ENCODE results near the gene NCOA6. TPM values are rescaled to one million over a fixed set of nuclear protein-coding genes. Genes with fewer than 3 reads are reported as not detected.

The NCOA6 gene
- total RNA-seq, 1 donor from 2014 or later: 29.1 TPM

- intact Hi-C loops (cut with micrococcal nuclease): loop anchor here (10.0 kb wide), 2 partner anchors 572 to 708 kb away; partner anchors contain the start of genes MMP24OS and RALY
- no peak overlapping the region for H3K27ac Mint-ChIP-seq
- no peaks in the 10 kb centered on the region for H3K36me3 Mint-ChIP-seq (ENCODE audit: low read depth)
- H3K4me1 Mint-ChIP-seq (ENCODE audit: low read depth): peaks cover 43% of the 10 kb centered on the region
- DNase-seq (ENCODE audit: low spot score): no peak
- no peaks in the 10 kb centered on the region for H3K9me3 Mint-ChIP-seq
- H3K27me3 Mint-ChIP-seq (ENCODE audit: insufficient read depth): peaks cover 20% of the 10 kb centered on the region
- peak overlapping the region; percentile 94 for H3K4me3 Mint-ChIP-seq
These were observed 122.4 kb downstream of the NCOA6 start for GRCh38 chr20:34703061-34703423.

GRCh38 chr20:34701405-34702085, 123.9 kb downstream of the NCOA6 start:
- no peaks in the 10 kb centered on the region for H3K36me3 Mint-ChIP-seq (ENCODE audit: low read depth)
- H3K27ac Mint-ChIP-seq: no peak overlapping the region
- H3K4me1 Mint-ChIP-seq (ENCODE audit: low read depth): peaks cover 34% of the 10 kb centered on the region
- no peak for DNase-seq (ENCODE audit: low spot score)
- intact Hi-C loops (cut with micrococcal nuclease): loop anchor here (10.0 kb wide), 2 partner anchors 573 to 707 kb away; partner anchors contain the start of genes MMP24OS and RALY
- H3K27me3 Mint-ChIP-seq (ENCODE audit: insufficient read depth): peaks cover 20% of the 10 kb centered on the region
- no peaks in the 10 kb centered on the region for H3K9me3 Mint-ChIP-seq
- peak overlapping the region; percentile 22 for H3K4me3 Mint-ChIP-seq

GRCh38 chr20:34693414-34693813, 132.0 kb downstream of the NCOA6 start:
- intact Hi-C loops (cut with micrococcal nuclease): no loop called here
- no peak overlapping the region for H3K4me3 Mint-ChIP-seq
- H3K27me3 Mint-ChIP-seq (ENCODE audit: insufficient read depth): peaks cover 12% of the 10 kb centered on the region
- H3K36me3 Mint-ChIP-seq (ENCODE audit: low read depth): no peaks in the 10 kb centered on the region
- no peaks in the 10 kb centered on the region for H3K4me1 Mint-ChIP-seq (ENCODE audit: low read depth)
- no peak for DNase-seq (ENCODE audit: low spot score)
- no peak overlapping the region for H3K27ac Mint-ChIP-seq
- no peaks in the 10 kb centered on the region for H3K9me3 Mint-ChIP-seq

- no peak for DNase-seq (ENCODE audit: low spot score)
- Mint-ChIP-seq H3K36me3 (ENCODE audit: low read depth) (no peaks in the 10 kb centered on the region), H3K4me3 (no peak overlapping the region), H3K27ac (no peak overlapping the region), H3K9me3 (no peaks in the 10 kb centered on the region), H3K27me3 (ENCODE audit: insufficient read depth) (peaks cover 12% of the 10 kb centered on the region), H3K4me1 (ENCODE audit: low read depth) (no peaks in the 10 kb centered on the region)
- intact Hi-C loops (cut with micrococcal nuclease): no loop called here
These were observed 133.6 kb downstream of the NCOA6 start for GRCh38 chr20:34691838-34692237.

- no peak for DNase-seq (ENCODE audit: low spot score)
- Mint-ChIP-seq H3K4me1 (ENCODE audit: low read depth) (no peaks in the 10 kb centered on the region), H3K27me3 (ENCODE audit: insufficient read depth) (peaks cover 5% of the 10 kb centered on the region), H3K9me3 (no peaks in the 10 kb centered on the region), H3K27ac (no peak overlapping the region), H3K36me3 (ENCODE audit: low read depth) (no peaks in the 10 kb centered on the region), H3K4me3 (no peak overlapping the region)
- intact Hi-C loops (cut with micrococcal nuclease): no loop called here
These were observed 136.0 kb downstream of the NCOA6 start for GRCh38 chr20:34689486-34689885.

GRCh38 chr20:34683667-34684066, 141.8 kb downstream of the NCOA6 start:
- Mint-ChIP-seq H3K36me3 (ENCODE audit: low read depth) (no peaks in the 10 kb centered on the region), H3K27me3 (ENCODE audit: insufficient read depth) (no peaks in the 10 kb centered on the region), H3K4me3 (no peak overlapping the region), H3K9me3 (no peaks in the 10 kb centered on the region), H3K4me1 (ENCODE audit: low read depth) (peaks cover 8% of the 10 kb centered on the region), H3K27ac (no peak overlapping the region)
- intact Hi-C loops (cut with micrococcal nuclease): no loop called here
- no peak for DNase-seq (ENCODE audit: low spot score)

- Mint-ChIP-seq H3K27ac (no peak overlapping the region), H3K9me3 (no peaks in the 10 kb centered on the region), H3K27me3 (ENCODE audit: insufficient read depth) (no peaks in the 10 kb centered on the region), H3K4me1 (ENCODE audit: low read depth) (peaks cover 21% of the 10 kb centered on the region), H3K4me3 (no peak overlapping the region), H3K36me3 (ENCODE audit: low read depth) (no peaks in the 10 kb centered on the region)
- DNase-seq (ENCODE audit: low spot score): no peak
- intact Hi-C loops (cut with micrococcal nuclease): no loop called here
These were observed 144.8 kb downstream of the NCOA6 start for GRCh38 chr20:34680586-34681175.

GRCh38 chr20:34676642-34677373, 148.6 kb downstream of the NCOA6 start, which contains the start of gene PIGU:
Gene PIGU, minus strand, starts transcription at chr20:34677092. Its CDS starts 7 bp downstream, at chr20:34677085.
- peak; percentile 97 for DNase-seq (ENCODE audit: low spot score)
- Mint-ChIP-seq H3K27me3 (ENCODE audit: insufficient read depth) (no peaks in the 10 kb centered on the region), H3K4me3 (peak within 1 kb of the TSS; percentile 97), H3K4me1 (ENCODE audit: low read depth) (peaks cover 27% of the 10 kb centered on the region), H3K27ac (peak within 1 kb of the TSS; percentile 97), H3K36me3 (ENCODE audit: low read depth) (peaks cover 2% of the 10 kb centered on the region), H3K9me3 (no peaks in the 10 kb centered on the region)
- intact Hi-C loops (cut with micrococcal nuclease): loop anchor here (1.0 to 5.0 kb wide), 11 partner anchors 27 to 565 kb away; partner anchors contain the start of genes ACSS2, AHCY, DYNLRB1 and EIF2S2

GRCh38 chr20:34675993-34676641, 149.3 kb downstream of the NCOA6 start:
- Mint-ChIP-seq H3K4me3 (peak overlapping the region; percentile 97), H3K9me3 (no peaks in the 10 kb centered on the region), H3K36me3 (ENCODE audit: low read depth) (peaks cover 2% of the 10 kb centered on the region), H3K27me3 (ENCODE audit: insufficient read depth) (no peaks in the 10 kb centered on the region), H3K27ac (peak overlapping the region; percentile 97), H3K4me1 (ENCODE audit: low read depth) (peaks cover 27% of the 10 kb centered on the region)
- intact Hi-C loops (cut with micrococcal nuclease): loop anchor here (1.0 to 5.0 kb wide), 2 partner anchors 160 to 281 kb away; partner anchors contain the start of genes DYNLRB1, GSS and MYH7B
- DNase-seq (ENCODE audit: low spot score): no peak

- no peak for DNase-seq (ENCODE audit: low spot score)
- intact Hi-C loops (cut with micrococcal nuclease): loop anchor here (5.0 kb wide), 1 partner anchor 282 kb away; the partner anchor contains the start of genes GSS and MYH7B
- H3K4me1 Mint-ChIP-seq (ENCODE audit: low read depth): peaks cover 23% of the 10 kb centered on the region
- H3K27me3 Mint-ChIP-seq (ENCODE audit: insufficient read depth): no peaks in the 10 kb centered on the region
- peaks cover 2% of the 10 kb centered on the region for H3K36me3 Mint-ChIP-seq (ENCODE audit: low read depth)
- H3K9me3 Mint-ChIP-seq: no peaks in the 10 kb centered on the region
- no peak overlapping the region for H3K27ac Mint-ChIP-seq
- peak overlapping the region; percentile 45 for H3K4me3 Mint-ChIP-seq
These were observed 149.9 kb downstream of the NCOA6 start for GRCh38 chr20:34675561-34675960.

- no peak for DNase-seq (ENCODE audit: low spot score)
- intact Hi-C loops (cut with micrococcal nuclease): no loop called here
- H3K27me3 Mint-ChIP-seq (ENCODE audit: insufficient read depth): no peaks in the 10 kb centered on the region
- H3K9me3 Mint-ChIP-seq: no peaks in the 10 kb centered on the region
- H3K36me3 Mint-ChIP-seq (ENCODE audit: low read depth): peaks cover 5% of the 10 kb centered on the region
- H3K27ac Mint-ChIP-seq: peak overlapping the region; percentile 6
- peaks cover 19% of the 10 kb centered on the region for H3K4me1 Mint-ChIP-seq (ENCODE audit: low read depth)
- no peak overlapping the region for H3K4me3 Mint-ChIP-seq
These were observed 152.0 kb downstream of the NCOA6 start for GRCh38 chr20:34673412-34673811.

- Mint-ChIP-seq H3K4me1 (ENCODE audit: low read depth) (no peaks in the 10 kb centered on the region), H3K4me3 (no peak overlapping the region), H3K27ac (no peak overlapping the region), H3K9me3 (no peaks in the 10 kb centered on the region), H3K36me3 (ENCODE audit: low read depth) (peaks cover 5% of the 10 kb centered on the region), H3K27me3 (ENCODE audit: insufficient read depth) (no peaks in the 10 kb centered on the region)
- intact Hi-C loops (cut with micrococcal nuclease): no loop called here
- DNase-seq (ENCODE audit: low spot score): no peak
These were observed 156.4 kb downstream of the NCOA6 start for GRCh38 chr20:34669094-34669493.
